Activated CD8-positive, alpha-beta memory T cell treated with anti-CD3 and anti-CD28 coated beads for 24 hours (primary cell): ENCODE measurements around the gene MYO1G.
A peak's percentile ranks its signal among the peaks of the same experiment; 100 is the strongest.

Experiments used
- DNase-seq: peaks from one replicate; pipeline ENCODE4 v3.0.0-alpha.2; 2020

MYO1G gene

DNA sequence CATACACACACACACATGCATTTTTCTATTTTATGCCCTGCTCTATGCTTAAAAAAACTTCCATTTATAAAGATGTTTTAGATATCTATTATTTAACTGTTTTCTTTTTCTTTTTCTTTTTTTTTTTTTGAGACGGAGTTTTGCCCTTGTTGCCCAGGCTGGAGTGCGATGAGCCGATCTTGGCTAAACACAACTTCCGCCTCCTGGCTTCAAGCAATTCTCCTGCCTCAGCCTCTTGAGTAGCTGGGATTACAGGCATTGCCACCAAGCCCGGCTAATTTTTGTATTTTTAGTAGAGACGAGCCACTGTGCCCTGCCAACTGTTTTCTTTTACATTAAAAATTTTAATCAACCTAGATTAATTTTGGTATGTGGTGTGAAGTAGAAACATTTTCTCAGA lies 47.9 kb downstream of the MYO1G start:
- no peak for DNase-seq

DNA sequence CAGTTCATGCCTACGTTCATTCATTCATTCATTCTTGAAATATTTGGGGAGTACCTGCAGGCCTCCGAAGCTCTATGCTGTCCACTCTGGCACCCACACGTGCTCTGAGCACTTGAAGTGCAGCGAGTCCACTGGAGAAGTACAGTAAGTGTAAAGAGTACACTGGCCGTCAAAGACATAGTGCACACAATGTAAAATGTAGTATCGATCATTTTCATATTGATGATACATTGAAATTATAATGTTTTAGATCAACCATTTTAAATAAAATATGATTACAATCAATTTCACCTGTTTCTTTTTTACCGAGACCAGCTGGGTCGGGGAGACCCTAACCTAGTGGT lies 56.5 kb downstream of the MYO1G start:
- no peak for DNase-seq

DNA sequence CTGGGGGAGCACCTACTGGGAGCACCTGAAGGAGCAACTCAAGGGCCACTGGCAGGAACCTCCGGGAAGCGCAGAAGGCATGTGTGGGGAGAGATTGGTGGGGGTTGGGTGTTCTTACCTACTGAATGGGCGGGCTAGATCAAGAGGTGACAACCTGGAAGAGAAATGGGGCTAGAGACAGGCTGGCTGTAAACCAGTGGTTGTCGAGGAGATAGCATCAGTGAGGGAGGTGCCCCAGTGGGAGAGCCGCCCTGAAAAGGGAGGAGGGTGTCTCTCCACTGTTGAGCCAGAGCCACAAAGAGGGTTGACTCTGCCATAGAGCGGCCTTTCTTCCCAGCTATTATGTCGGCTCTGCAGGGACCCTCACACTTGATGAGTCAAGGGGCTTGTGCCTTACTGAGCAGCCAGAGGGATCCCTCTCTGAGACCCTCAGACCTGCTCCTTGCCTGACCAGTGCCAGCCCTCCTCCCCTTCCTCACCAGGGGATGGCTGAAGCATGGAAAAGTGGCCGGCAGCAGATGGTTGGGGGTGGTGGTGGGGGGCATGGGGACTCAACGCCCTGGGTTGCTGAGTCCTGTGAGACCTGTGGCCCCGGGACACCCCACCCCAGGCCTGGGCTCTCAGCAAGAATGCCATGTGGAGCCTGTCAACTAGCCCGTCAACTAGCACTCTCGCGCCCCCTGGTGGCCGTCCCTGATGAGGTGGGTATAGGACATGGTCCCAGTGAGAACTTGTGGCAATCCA lies 57.0 kb downstream of the MYO1G start:
- DNase-seq: peak; percentile 100

DNA sequence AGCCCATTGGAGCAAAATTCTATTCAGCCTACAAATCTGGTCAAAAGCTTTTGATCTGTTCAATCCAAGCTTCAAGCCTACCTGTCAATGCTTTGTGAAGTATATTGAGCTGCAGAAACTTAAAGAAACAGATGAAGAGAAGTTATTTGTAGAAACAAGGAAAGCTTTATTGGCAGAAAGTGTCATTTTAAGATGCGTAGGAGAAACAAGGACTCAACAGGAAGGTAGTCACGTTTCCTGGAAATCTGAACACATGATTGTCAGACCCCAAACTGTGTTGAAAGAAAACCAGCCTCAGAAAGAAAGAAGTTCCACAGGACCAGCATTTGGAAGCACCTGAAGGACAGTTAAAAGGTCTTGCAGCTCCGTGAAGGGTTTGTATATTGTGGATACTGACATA lies 58.7 kb downstream of the MYO1G start:
- no peak for DNase-seq

DNA sequence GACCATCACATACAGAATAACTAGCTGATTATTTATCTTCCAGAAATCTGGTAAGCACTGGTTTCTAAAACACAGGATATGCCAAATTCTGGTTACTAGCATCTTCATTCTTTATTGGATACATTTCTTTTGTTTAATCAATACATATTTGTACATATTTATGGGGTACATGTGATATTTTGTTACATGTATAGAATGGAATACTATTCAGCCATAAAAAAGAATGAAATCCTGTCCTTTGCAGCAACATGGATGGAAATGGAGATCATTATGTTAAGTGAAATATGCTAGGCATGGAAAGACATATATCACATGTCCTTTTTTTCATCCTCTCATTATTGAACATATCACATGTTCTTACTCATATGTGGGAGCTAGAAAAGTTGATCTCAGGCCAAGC lies 60.8 kb downstream of the MYO1G start:
- DNase-seq: no peak

DNA sequence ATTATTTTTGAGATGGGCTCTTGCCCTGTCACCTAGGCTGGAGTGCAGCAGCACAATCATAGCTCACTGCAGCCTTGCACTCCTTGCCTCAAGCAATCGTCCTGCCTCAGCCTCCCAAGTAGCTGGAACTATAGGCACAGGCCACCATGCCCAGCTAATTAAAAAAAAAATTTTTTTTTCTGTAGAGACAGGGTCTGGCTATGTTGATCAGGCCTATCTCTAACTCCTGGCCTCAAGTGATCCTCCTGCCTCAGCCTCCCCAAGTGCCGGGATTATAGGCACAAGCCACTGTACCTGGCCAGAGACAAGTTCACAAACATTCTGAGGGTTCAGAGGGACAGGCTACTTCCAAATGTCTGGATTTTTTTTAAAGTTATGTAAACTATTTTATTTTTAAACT lies 61.4 kb downstream of the MYO1G start:
- DNase-seq: no peak

DNA sequence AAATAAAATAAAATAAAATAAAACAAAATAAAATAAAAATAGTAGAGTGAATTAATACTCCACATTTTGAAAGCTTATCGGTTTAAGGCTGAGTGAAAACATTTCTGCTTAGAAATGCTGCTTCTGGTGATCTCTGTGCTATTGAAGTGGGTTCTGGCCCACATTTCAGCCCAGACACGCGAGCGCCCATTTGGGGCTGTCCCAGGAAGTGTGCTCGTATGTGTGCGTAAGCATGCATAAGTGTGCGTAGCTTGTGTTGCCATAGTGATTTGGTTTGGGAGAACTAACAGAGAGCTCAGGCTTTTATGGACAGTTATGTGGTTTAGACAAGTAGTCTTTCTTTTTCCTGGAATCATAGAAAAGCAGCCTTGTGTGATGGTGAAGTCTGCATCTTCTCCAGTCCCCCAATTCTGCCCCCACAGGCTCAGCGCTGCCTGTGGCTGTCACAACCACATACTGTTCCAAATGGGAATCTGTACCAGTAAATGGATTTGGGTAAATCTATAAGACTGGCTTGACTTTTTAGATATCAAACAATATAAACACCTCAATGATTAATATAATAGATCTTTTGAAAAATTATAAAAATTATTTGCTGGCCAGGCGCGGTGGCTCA lies 63.7 kb downstream of the MYO1G start:
- DNase-seq: peak; percentile 75

DNA sequence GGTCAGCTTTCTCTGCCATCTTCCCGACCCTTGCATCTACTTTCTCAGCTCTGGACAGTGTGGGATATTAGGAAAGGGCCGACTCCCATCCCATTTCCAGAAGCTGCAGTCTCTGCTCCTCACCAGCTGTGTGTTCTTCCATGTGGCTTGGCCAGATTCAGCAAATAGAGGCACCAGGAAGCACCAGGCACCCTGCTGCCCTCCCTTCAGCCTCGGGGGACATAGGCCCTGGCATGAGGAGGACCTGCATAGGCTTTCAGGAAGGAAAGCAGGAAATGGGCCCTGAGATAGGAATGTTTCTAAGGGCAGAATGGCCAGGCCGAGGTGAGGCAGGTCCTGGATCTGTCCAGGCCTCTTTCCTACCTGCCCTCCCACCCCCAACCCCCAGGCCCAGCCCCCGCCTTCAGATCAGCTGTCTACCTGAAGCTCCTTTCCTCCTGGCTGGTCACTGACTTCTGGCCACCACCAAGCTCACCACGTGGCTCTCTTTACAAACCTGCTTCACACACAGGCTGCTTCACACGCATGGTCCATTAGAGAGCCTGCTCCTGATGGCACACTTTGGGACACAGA lies 66.0 kb downstream of the MYO1G start:
- DNase-seq: no peak
